Measurements from ENCODE around the gene NALCN.

The NALCN gene

GRCh38 chr13:101109005-101109404, 307.3 kb downstream of the NALCN start:
- no peak for TF ChIP-seq CTCF (IDR thresholded peaks at IDR 0.05; ENCODE audit: borderline replicate concordance, insufficient read depth, low read depth, low read length)
- no peak overlapping the region for H3K4me3 ChIP-seq (ENCODE audit: low read depth, low read length)

GRCh38 chr13:101098873-101099272, 317.4 kb downstream of the NALCN start:
- H3K4me3 ChIP-seq (ENCODE audit: low read depth, low read length): no peak overlapping the region
- no peak for TF ChIP-seq CTCF (IDR thresholded peaks at IDR 0.05; ENCODE audit: borderline replicate concordance, insufficient read depth, low read depth, low read length)

- no peak for TF ChIP-seq CTCF (IDR thresholded peaks at IDR 0.05; ENCODE audit: borderline replicate concordance, insufficient read depth, low read depth, low read length)
- H3K4me3 ChIP-seq (ENCODE audit: low read depth, low read length): no peak overlapping the region
These were observed 323.3 kb downstream of the NALCN start for GRCh38 chr13:101092985-101093384.

GRCh38 chr13:101090287-101090686, 326.0 kb downstream of the NALCN start:
- no peak for TF ChIP-seq CTCF (IDR thresholded peaks at IDR 0.05; ENCODE audit: borderline replicate concordance, insufficient read depth, low read depth, low read length)
- H3K4me3 ChIP-seq (ENCODE audit: low read depth, low read length): no peak overlapping the region

GRCh38 chr13:101085551-101085950, 330.8 kb downstream of the NALCN start:
- TF ChIP-seq CTCF (IDR thresholded peaks at IDR 0.05; ENCODE audit: borderline replicate concordance, insufficient read depth, low read depth, low read length): no peak
- no peak overlapping the region for H3K4me3 ChIP-seq (ENCODE audit: low read depth, low read length)

GRCh38 chr13:101082441-101082840, 333.9 kb downstream of the NALCN start:
- TF ChIP-seq CTCF (IDR thresholded peaks at IDR 0.05; ENCODE audit: borderline replicate concordance, insufficient read depth, low read depth, low read length): no peak
- H3K4me3 ChIP-seq (ENCODE audit: low read depth, low read length): no peak overlapping the region

GRCh38 chr13:101080616-101081015, 335.7 kb downstream of the NALCN start:
- no peak for TF ChIP-seq CTCF (IDR thresholded peaks at IDR 0.05; ENCODE audit: borderline replicate concordance, insufficient read depth, low read depth, low read length)
- H3K4me3 ChIP-seq (ENCODE audit: low read depth, low read length): no peak overlapping the region
